ENCODE measurements around the gene WDFY4.

Gene WDFY4

GRCh38 chr10:48789486-48790456 is 105.1 kb downstream of the WDFY4 start:
- ATAC-seq, result no peak
- Mint-ChIP-seq H3K4me1 (no peaks in the 10 kb centered on the region), H3K4me3 (no peak overlapping the region)

GRCh38 chr10:48790457-48791044 is 105.9 kb downstream of the WDFY4 start:
- Mint-ChIP-seq H3K4me1 (no peaks in the 10 kb centered on the region), H3K9me3 (no peaks in the 10 kb centered on the region), H3K27ac (no peak overlapping the region), H3K4me3 (no peak overlapping the region), H3K36me3 (no peaks in the 10 kb centered on the region)
- no peak for ATAC-seq
- DNase-seq (ENCODE audit: low spot score in 2 of 2), result no peak

More at GRCh38 chr10:48789486-48790456, 105.1 kb downstream of the WDFY4 start:
- H3K36me3 Mint-ChIP-seq, result no peaks in the 10 kb centered on the region
- DNase-seq (ENCODE audit: low spot score in 2 of 2), result no peak
- no peaks in the 10 kb centered on the region for H3K9me3 Mint-ChIP-seq
- no peak overlapping the region for H3K27ac Mint-ChIP-seq

- Mint-ChIP-seq H3K9me3 (no peaks in the 10 kb centered on the region), H3K4me1 (no peaks in the 10 kb centered on the region), H3K27ac (no peak overlapping the region), H3K36me3 (no peaks in the 10 kb centered on the region), H3K4me3 (no peak overlapping the region)
- DNase-seq (ENCODE audit: low spot score in 2 of 2) (no peak), ATAC-seq (no peak)
Observed at GRCh38 chr10:48791267-48791928, 106.7 kb downstream of the WDFY4 start.

GRCh38 chr10:48792121-48792520 is 107.4 kb downstream of the WDFY4 start:
- ATAC-seq (no peak), DNase-seq (ENCODE audit: low spot score in 2 of 2) (no peak)
- H3K4me3 Mint-ChIP-seq, result no peak overlapping the region
- H3K27ac Mint-ChIP-seq, result no peak overlapping the region
- no peaks in the 10 kb centered on the region for H3K9me3 Mint-ChIP-seq
- no peaks in the 10 kb centered on the region for H3K4me1 Mint-ChIP-seq
- H3K36me3 Mint-ChIP-seq, result no peaks in the 10 kb centered on the region

GRCh38 chr10:48792687-48793096 is 108.0 kb downstream of the WDFY4 start:
- DNase-seq (ENCODE audit: low spot score in 2 of 2), result no peak
- no peaks in the 10 kb centered on the region for H3K4me1 Mint-ChIP-seq
- H3K36me3 Mint-ChIP-seq, result no peaks in the 10 kb centered on the region
- H3K4me3 Mint-ChIP-seq, result no peak overlapping the region
- no peaks in the 10 kb centered on the region for H3K9me3 Mint-ChIP-seq
- ATAC-seq, result no peak
- H3K27ac Mint-ChIP-seq, result no peak overlapping the region

GRCh38 chr10:48794074-48794473 is 109.4 kb downstream of the WDFY4 start:
- Mint-ChIP-seq H3K4me1 (no peaks in the 10 kb centered on the region), H3K4me3 (no peak overlapping the region), H3K36me3 (no peaks in the 10 kb centered on the region), H3K27ac (no peak overlapping the region), H3K9me3 (peaks cover 5% of the 10 kb centered on the region)
- DNase-seq (ENCODE audit: low spot score in 2 of 2) (no peak), ATAC-seq (no peak)

- Mint-ChIP-seq H3K27ac (no peak overlapping the region), H3K9me3 (peaks cover 15% of the 10 kb centered on the region), H3K4me1 (peaks cover 12% of the 10 kb centered on the region), H3K36me3 (no peaks in the 10 kb centered on the region), H3K4me3 (no peak overlapping the region)
- DNase-seq (ENCODE audit: low spot score in 2 of 2), result no peak
- ATAC-seq, result peak; percentile 32
Observed at GRCh38 chr10:48796713-48797245, 112.1 kb downstream of the WDFY4 start.

GRCh38 chr10:48797830-48798229 is 113.2 kb downstream of the WDFY4 start:
- H3K4me3 Mint-ChIP-seq, result no peak overlapping the region
- peaks cover 15% of the 10 kb centered on the region for H3K9me3 Mint-ChIP-seq
- peaks cover 12% of the 10 kb centered on the region for H3K4me1 Mint-ChIP-seq
- DNase-seq (ENCODE audit: low spot score in 2 of 2) (no peak), ATAC-seq (no peak)
- H3K36me3 Mint-ChIP-seq, result no peaks in the 10 kb centered on the region
- peak overlapping the region; percentile 7 for H3K27ac Mint-ChIP-seq

- Mint-ChIP-seq H3K4me1 (peaks cover 12% of the 10 kb centered on the region), H3K9me3 (peaks cover 15% of the 10 kb centered on the region), H3K4me3 (no peak overlapping the region), H3K27ac (peak overlapping the region; percentile 7), H3K36me3 (peaks cover 5% of the 10 kb centered on the region)
- DNase-seq (ENCODE audit: low spot score in 2 of 2) (no peak), ATAC-seq (no peak)
Observed at GRCh38 chr10:48798481-48799254, 114.0 kb downstream of the WDFY4 start.

GRCh38 chr10:48799341-48800006 is 114.8 kb downstream of the WDFY4 start:
- ATAC-seq (no peak), DNase-seq (ENCODE audit: low spot score in 2 of 2) (no peak)
- peaks cover 12% of the 10 kb centered on the region for H3K4me1 Mint-ChIP-seq
- peaks cover 15% of the 10 kb centered on the region for H3K9me3 Mint-ChIP-seq
- H3K36me3 Mint-ChIP-seq, result peaks cover 5% of the 10 kb centered on the region
- H3K27ac Mint-ChIP-seq, result peak overlapping the region; percentile 82
- peak overlapping the region; percentile 29 for H3K4me3 Mint-ChIP-seq

- peaks cover 12% of the 10 kb centered on the region for H3K4me1 Mint-ChIP-seq
- peaks cover 15% of the 10 kb centered on the region for H3K9me3 Mint-ChIP-seq
- H3K36me3 Mint-ChIP-seq, result peaks cover 5% of the 10 kb centered on the region
- no peak for ATAC-seq
- peak overlapping the region; percentile 82 for H3K27ac Mint-ChIP-seq
- peak overlapping the region; percentile 29 for H3K4me3 Mint-ChIP-seq
- no peak for DNase-seq (ENCODE audit: low spot score in 2 of 2)
Observed at GRCh38 chr10:48800007-48800675, 115.5 kb downstream of the WDFY4 start.

GRCh38 chr10:48801001-48801421 is 116.3 kb downstream of the WDFY4 start:
- peaks cover 12% of the 10 kb centered on the region for H3K4me1 Mint-ChIP-seq
- peaks cover 15% of the 10 kb centered on the region for H3K9me3 Mint-ChIP-seq
- H3K27ac Mint-ChIP-seq, result no peak overlapping the region
- H3K36me3 Mint-ChIP-seq, result peaks cover 5% of the 10 kb centered on the region
- no peak overlapping the region for H3K4me3 Mint-ChIP-seq
- ATAC-seq (no peak), DNase-seq (ENCODE audit: low spot score in 2 of 2) (no peak)

GRCh38 chr10:48802611-48803071 is 118.0 kb downstream of the WDFY4 start:
- Mint-ChIP-seq H3K4me1 (peaks cover 12% of the 10 kb centered on the region), H3K9me3 (peaks cover 15% of the 10 kb centered on the region), H3K36me3 (peaks cover 5% of the 10 kb centered on the region), H3K27ac (no peak overlapping the region), H3K4me3 (no peak overlapping the region)
- ATAC-seq (peak; percentile 53), DNase-seq (ENCODE audit: low spot score in 2 of 2) (no peak)
